ENCODE measurements around the gene CYGB.

Gene CYGB

GRCh38 chr17:76581515-76581914 is 44.0 kb upstream of the CYGB start:
- no peak overlapping the region for H3K4me3 ChIP-seq (ENCODE audit: low read depth, low read length)
- no peak for TF ChIP-seq CTCF (IDR thresholded peaks at IDR 0.05; ENCODE audit: low read depth, low read length, missing control alignments)
- no peak for DNase-seq (ENCODE audit: low read depth)

GRCh38 chr17:76579281-76579680 is 41.8 kb upstream of the CYGB start:
- no peak for TF ChIP-seq CTCF (IDR thresholded peaks at IDR 0.05; ENCODE audit: low read depth, low read length, missing control alignments)
- no peak overlapping the region for H3K4me3 ChIP-seq (ENCODE audit: low read depth, low read length)
- no peak for DNase-seq (ENCODE audit: low read depth)

- H3K4me3 ChIP-seq (ENCODE audit: low read depth, low read length), result no peak overlapping the region
- TF ChIP-seq CTCF (IDR thresholded peaks at IDR 0.05; ENCODE audit: low read depth, low read length, missing control alignments), result no peak
- DNase-seq (ENCODE audit: low read depth), result no peak
These were observed 40.9 kb upstream of the CYGB start for GRCh38 chr17:76578376-76578775.

DNA sequence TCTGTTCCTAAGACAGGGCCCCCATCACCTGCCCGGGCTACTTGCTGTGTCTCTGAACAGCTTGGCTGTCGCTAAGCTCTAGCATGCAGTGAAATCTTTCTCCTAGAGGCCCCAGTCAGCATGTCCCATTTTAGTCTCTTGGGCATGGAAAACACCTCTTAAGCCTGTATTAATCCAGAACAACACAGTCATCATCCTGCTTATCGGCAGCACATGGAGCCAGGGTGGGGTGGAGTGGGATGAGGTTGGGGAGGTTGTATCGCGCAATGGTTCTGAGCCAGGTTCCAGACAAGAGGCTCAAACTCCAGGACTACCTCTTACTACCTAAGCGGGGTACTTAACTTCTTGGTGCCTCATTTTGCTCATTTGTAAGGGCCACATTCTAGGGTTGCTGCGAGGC is 40.4 kb upstream of the CYGB start:
- no peak overlapping the region for H3K4me3 ChIP-seq (ENCODE audit: low read depth, low read length)
- TF ChIP-seq CTCF (IDR thresholded peaks at IDR 0.05; ENCODE audit: low read depth, low read length, missing control alignments), result no peak
- DNase-seq (ENCODE audit: low read depth), result no peak

DNA sequence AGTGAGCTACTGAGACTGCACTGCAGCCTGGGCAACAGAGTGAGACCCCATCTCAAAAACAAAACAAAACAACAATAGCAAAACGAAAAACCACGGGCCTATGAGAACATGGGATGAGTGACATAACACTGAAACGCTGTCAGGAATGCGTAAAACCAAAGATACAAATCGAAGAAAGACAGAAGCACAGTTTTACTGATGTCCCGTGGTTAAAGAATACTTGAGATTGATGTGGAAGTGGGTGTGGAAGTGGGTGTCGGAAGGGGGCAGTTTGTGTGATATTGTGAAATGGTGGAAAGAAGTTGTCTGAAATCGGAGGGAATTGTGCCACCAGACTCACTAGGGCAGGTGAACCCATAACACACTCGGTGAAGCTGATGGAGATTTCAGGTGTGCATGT is 38.7 kb upstream of the CYGB start:
- DNase-seq (ENCODE audit: low read depth), result no peak
- no peak for TF ChIP-seq CTCF (IDR thresholded peaks at IDR 0.05; ENCODE audit: low read depth, low read length, missing control alignments)

DNA sequence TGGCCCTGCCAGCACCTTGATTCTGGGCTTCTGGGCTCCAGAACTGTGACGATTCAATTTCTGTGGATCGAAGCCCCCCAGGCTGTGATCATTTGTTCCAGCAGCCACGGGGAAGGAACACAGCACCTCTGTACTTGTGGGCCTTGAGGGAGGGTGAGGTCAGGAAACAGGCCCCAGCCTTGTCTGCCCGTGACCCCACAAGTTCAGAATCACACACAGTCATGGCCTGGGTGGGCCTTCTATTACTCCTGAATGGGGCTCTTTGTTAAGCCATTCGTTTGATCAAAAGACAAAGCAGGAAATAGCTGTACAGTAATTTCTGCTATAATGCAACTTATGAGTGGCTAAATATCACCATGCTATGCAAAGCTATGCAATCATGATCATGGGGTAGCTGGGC is 38.1 kb upstream of the CYGB start:
- no peak for DNase-seq (ENCODE audit: low read depth)
- no peak overlapping the region for H3K4me3 ChIP-seq (ENCODE audit: low read depth, low read length)
- TF ChIP-seq CTCF (IDR thresholded peaks at IDR 0.05; ENCODE audit: low read depth, low read length, missing control alignments), result no peak

More for the DNA sequence above, 38.7 kb upstream of the CYGB start:
- no peak overlapping the region for H3K4me3 ChIP-seq (ENCODE audit: low read depth, low read length)

- no peak for TF ChIP-seq CTCF (IDR thresholded peaks at IDR 0.05; ENCODE audit: low read depth, low read length, missing control alignments)
- no peak overlapping the region for H3K4me3 ChIP-seq (ENCODE audit: low read depth, low read length)
- no peak for DNase-seq (ENCODE audit: low read depth)
These were observed 36.7 kb upstream of the CYGB start for GRCh38 chr17:76574166-76574565.
